Loucy (cell line): Measurements from ENCODE around the gene HTR3D.
"Not testable (repeated sequence)": the region's sequence is repeated elsewhere in the genome, so short reads cannot be mapped to it uniquely, and the experiment has no call there.

ENCODE experiments used
- H2AFZ ChIP-seq: fragments of 200-600 bp; sonication (generic); 2 replicates; pipeline ENCODE4 v1.6.0; 2016; ENCODE audit warnings: antibody characterized with exemption, mild to moderate bottlenecking, low read length, moderate library complexity
- H3F3A ChIP-seq: fragments of 200-600 bp; 2 replicates; pipeline ENCODE4 v1.6.0; 2016; ENCODE audit warnings: antibody characterized with exemption, low read depth, mild to moderate bottlenecking
- H3K27me3 ChIP-seq: fragments of 200-600 bp; sonication (generic); 2 replicates; pipeline ENCODE4 v1.6.1; 2014; ENCODE audit warnings: low read length, mild to moderate bottlenecking; ENCODE audit not compliant: insufficient read depth, poor library complexity, severe bottlenecking
- H3K36me3 ChIP-seq: fragments of 200-600 bp; sonication (generic); 2 replicates; pipeline ENCODE4 v1.6.1; 2016; ENCODE audit warnings: low read length; ENCODE audit not compliant: insufficient read depth
- H3K4me1 ChIP-seq: fragments of 200-600 bp; sonication (generic); 2 replicates; pipeline ENCODE4 v1.5.1; 2014; ENCODE audit warnings: low read length, mild to moderate bottlenecking; ENCODE audit not compliant: insufficient read depth, poor library complexity, severe bottlenecking
- H3K4me2 ChIP-seq: fragments of 200-600 bp; sonication (generic); 2 replicates; pipeline ENCODE4 v1.6.0; 2014; ENCODE audit warnings: antibody characterized with exemption, low read length, low read depth, mild to moderate bottlenecking; ENCODE audit not compliant: poor library complexity, severe bottlenecking
- H3K4me3 ChIP-seq: fragments of 200-600 bp; sonication (generic); 2 replicates; pipeline ENCODE4 v1.5.1; 2014; ENCODE audit warnings: low read length, mild to moderate bottlenecking, mixed read lengths; ENCODE audit not compliant: poor library complexity, severe bottlenecking
- H3K79me2 ChIP-seq: fragments of 200-600 bp; sonication (generic); 2 replicates; pipeline ENCODE4 v1.6.1; 2014; ENCODE audit warnings: low read length; ENCODE audit not compliant: insufficient read depth
- H3K9ac ChIP-seq: fragments of 200-600 bp; sonication (generic); 2 replicates; pipeline ENCODE4 v1.6.0; 2014; ENCODE audit warnings: mild to moderate bottlenecking, low read depth, low read length, moderate library complexity; ENCODE audit not compliant: poor library complexity, severe bottlenecking
- H3K9me2 ChIP-seq: fragments of 200-600 bp; sonication (generic); replicated peaks from 2 replicates; pipeline ENCODE4 v1.6.1; 2016; ENCODE audit warnings: low read depth, low read length, mixed read lengths
- H3K9me3 ChIP-seq: fragments of 200-600 bp; sonication (generic); 2 replicates; pipeline ENCODE4 v1.6.1; 2014; ENCODE audit warnings: mild to moderate bottlenecking, antibody characterized with exemption, low read length, low read depth; ENCODE audit not compliant: insufficient read depth
- H4K20me1 ChIP-seq: fragments of 200-600 bp; sonication (generic); 2 replicates; pipeline ENCODE4 v1.6.0; 2014; ENCODE audit warnings: antibody characterized with exemption, low read length, mild to moderate bottlenecking; ENCODE audit not compliant: insufficient read depth, poor library complexity, severe bottlenecking
- CTCF ChIP-seq: fragments of 200-600 bp; sonication (generic); conservative IDR thresholded peaks from 2 replicates; pipeline ENCODE4 v1.5.1; 2014; ENCODE audit warnings: mild to moderate bottlenecking, antibody characterized with exemption, low read length
- EZH2phosphoT487 ChIP-seq: fragments of 200-600 bp; IDR thresholded peaks from 2 replicates; pipeline ENCODE4 v1.6.1; 2018; ENCODE audit warnings: antibody characterized with exemption, mild to moderate bottlenecking, moderate library complexity, borderline replicate concordance

The HTR3D gene

GRCh38 chr3:184029443-184029842, 2.1 kb upstream of the HTR3D start:
- Histone ChIP-seq H3K9ac (no peak overlapping the region), H3K4me1 (no peaks in the 10 kb centered on the region), H3K4me2 (no peak overlapping the region), H4K20me1 (no peaks in the 10 kb centered on the region), H3K79me2 (no peaks in the 10 kb centered on the region), H3K4me3 (no peak overlapping the region), H3K27me3 (no peaks in the 10 kb centered on the region), H2AFZ (no peak overlapping the region), H3F3A (no peaks in the 10 kb centered on the region), H3K9me3 (no peaks in the 10 kb centered on the region), H3K9me2 (no peaks in the 10 kb centered on the region), H3K36me3 (no peaks in the 10 kb centered on the region)
- no peak for TF ChIP-seq EZH2phosphoT487
- TF ChIP-seq CTCF: no peak

GRCh38 chr3:184030536-184030935, 1.0 kb upstream of the HTR3D start:
- Histone ChIP-seq H3F3A (no peaks in the 10 kb centered on the region), H3K9ac (no peak overlapping the region), H3K36me3 (no peaks in the 10 kb centered on the region), H3K4me3 (no peak overlapping the region), H3K4me1 (no peaks in the 10 kb centered on the region), H3K4me2 (no peak overlapping the region), H3K27me3 (no peaks in the 10 kb centered on the region), H3K9me2 (no peaks in the 10 kb centered on the region), H3K79me2 (no peaks in the 10 kb centered on the region), H4K20me1 (no peaks in the 10 kb centered on the region), H3K9me3 (no peaks in the 10 kb centered on the region), H2AFZ (no peak overlapping the region)
- no peak for TF ChIP-seq CTCF
- TF ChIP-seq EZH2phosphoT487: no peak

- no peak overlapping the region for H3K4me3 ChIP-seq
- H3K36me3 ChIP-seq: no peaks in the 10 kb centered on the region
- TF ChIP-seq CTCF: no peak; the same call in 1 of the 2 replicates
- H3K9me2 ChIP-seq: no peaks in the 10 kb centered on the region
- no peaks in the 10 kb centered on the region for H3K4me1 ChIP-seq
- no peaks in the 10 kb centered on the region for H3F3A ChIP-seq
- H3K4me2 ChIP-seq: no peak overlapping the region
- no peaks in the 10 kb centered on the region for H3K27me3 ChIP-seq
- H3K9ac ChIP-seq: no peak overlapping the region
- H3K79me2 ChIP-seq: no peaks in the 10 kb centered on the region
- H3K9me3 ChIP-seq: no peaks in the 10 kb centered on the region
- no peaks in the 10 kb centered on the region for H4K20me1 ChIP-seq
- H2AFZ ChIP-seq: no peak overlapping the region
Observed at GRCh38 chr3:184037816-184038215, 6.3 kb downstream of the HTR3D start.

GRCh38 chr3:184038307-184038706, 6.8 kb downstream of the HTR3D start:
- not testable (repeated sequence) for H3F3A ChIP-seq, H3K27me3 ChIP-seq, H3K79me2 ChIP-seq, H3K9me3 ChIP-seq, H3K36me3 ChIP-seq, H3K4me3 ChIP-seq, H3K4me2 ChIP-seq, H3K9me2 ChIP-seq, H4K20me1 ChIP-seq, H3K4me1 ChIP-seq, H2AFZ ChIP-seq, H3K9ac ChIP-seq
